ENCODE results near the gene LDLRAP1. TPM values are rescaled to one million over a fixed set of nuclear protein-coding genes. Genes with fewer than 3 reads are reported as not detected.

LDLRAP1 gene
- total RNA-seq, 1 experiment from 2014 or later = 29.2 TPM

DNA sequence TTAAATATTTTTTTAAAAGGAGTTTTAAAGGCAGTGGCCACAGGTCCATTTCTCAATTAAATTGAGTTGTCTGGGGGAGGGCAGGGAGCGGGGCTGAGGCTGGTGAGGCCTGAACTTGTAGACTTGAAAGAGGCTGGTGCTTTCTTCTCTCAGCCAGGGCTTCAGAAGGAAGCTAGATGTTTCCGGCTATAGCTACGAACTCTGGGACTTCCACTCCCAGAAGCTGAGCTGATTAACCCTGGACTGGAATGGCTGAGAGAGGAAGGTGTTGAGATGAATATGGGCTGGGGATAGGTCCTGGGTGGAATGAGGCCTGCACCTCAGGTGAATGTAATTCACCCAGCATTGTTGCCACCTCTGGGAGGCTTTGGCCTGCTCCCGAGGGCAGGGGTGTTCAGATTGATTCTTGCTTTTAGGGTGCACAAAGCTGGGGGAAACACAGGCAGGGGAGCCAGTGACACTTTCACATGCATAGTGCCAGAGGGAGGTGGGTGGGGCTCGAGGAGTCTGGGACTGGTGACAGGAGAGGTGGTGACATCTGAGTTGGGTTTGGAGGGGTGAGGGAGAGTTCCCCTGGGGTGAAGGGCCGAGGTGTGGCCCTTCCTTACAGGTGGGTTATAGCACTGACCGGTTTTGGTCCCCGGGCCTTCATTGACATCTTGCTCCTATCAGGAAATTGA, 18.2 kb downstream of the LDLRAP1 start:
- Histone ChIP-seq H3K4me2 (no peak overlapping the region), H4K20me1 (ENCODE audit: insufficient read depth) (no peaks in the 10 kb centered on the region), H3K9me3 (ENCODE audit: insufficient read depth, low read depth) (no peaks in the 10 kb centered on the region), H3K27me3 (ENCODE audit: insufficient read depth, low read depth) (no peaks in the 10 kb centered on the region), H2AFZ (no peak overlapping the region), H3K9me2 (ENCODE audit: insufficient read depth) (no peaks in the 10 kb centered on the region), H3K79me2 (ENCODE audit: low read depth) (no peaks in the 10 kb centered on the region), H3K36me3 (ENCODE audit: low read depth) (no peaks in the 10 kb centered on the region), H3K4me3 (no peak overlapping the region), H3F3A (ENCODE audit: insufficient read depth, low read depth) (0 out of 2 replicates have a peak, but pooled peaks cover 5% of the 10 kb centered on the region), H3K4me1 (replicated peaks; ENCODE audit: insufficient read depth) (peaks cover 25% of the 10 kb centered on the region), H3K27ac (no peak overlapping the region)
- TF ChIP-seq, protein P1, sequence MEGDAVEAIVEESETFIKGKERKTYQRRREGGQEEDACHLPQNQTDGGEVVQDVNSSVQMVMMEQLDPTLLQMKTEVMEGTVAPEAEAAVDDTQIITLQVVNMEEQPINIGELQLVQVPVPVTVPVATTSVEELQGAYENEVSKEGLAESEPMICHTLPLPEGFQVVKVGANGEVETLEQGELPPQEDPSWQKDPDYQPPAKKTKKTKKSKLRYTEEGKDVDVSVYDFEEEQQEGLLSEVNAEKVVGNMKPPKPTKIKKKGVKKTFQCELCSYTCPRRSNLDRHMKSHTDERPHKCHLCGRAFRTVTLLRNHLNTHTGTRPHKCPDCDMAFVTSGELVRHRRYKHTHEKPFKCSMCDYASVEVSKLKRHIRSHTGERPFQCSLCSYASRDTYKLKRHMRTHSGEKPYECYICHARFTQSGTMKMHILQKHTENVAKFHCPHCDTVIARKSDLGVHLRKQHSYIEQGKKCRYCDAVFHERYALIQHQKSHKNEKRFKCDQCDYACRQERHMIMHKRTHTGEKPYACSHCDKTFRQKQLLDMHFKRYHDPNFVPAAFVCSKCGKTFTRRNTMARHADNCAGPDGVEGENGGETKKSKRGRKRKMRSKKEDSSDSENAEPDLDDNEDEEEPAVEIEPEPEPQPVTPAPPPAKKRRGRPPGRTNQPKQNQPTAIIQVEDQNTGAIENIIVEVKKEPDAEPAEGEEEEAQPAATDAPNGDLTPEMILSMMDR (conservative IDR thresholded peaks at IDR 0.05) = no peak
- TF ChIP-seq EZH2 (IDR thresholded peaks at IDR 0.05; ENCODE audit: low read depth) = no peak
- BruUV-seq (replicated peaks) = no TSS peak
- intact Hi-C loops (cut with micrococcal nuclease; ENCODE audit: unreplicated experiment) = no loop called here
- ChIA-PET POLR2A (ENCODE audit: unreplicated experiment) (no interaction called here), CTCF (no interaction called here)
- DNase-seq = no peak

DNA sequence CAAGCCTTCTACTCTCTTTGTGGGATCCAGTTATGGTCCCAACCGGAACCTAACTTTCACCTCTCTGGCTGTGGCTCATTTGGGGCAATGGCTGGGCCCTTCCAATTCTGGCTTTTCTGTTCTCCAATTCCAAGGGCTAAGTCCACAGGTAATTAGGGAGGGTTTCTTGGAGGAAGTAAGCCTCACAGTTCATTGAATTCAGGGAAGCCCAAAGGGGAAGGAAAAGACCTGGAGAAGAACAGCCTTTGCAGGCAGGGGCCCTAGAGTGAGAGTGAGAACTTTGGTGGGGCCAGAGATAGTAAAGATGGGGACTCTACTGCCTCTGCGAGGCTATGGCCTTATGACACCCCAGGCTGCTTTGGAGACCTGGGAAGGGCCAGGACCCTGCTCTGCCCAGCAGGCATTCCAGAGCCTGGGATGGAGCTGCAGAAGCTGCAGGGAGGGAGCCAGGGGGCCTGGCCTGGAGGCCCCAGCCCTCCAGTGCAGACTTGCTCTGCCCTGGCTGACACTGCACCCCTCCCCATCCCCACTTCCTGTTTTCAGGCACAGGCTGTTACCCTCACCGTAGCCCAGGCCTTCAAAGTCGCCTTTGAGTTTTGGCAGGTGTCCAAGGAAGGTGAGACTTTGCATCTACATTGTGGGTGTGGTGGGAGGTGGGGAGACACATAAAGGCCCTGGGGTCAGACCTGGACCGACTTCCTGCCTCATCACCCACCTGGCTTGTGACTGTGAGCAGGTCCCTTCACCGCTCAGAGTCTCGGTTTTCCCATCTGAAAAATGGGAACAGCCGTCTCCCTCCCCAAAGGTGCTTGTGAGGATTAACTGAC, 18.9 kb downstream of the LDLRAP1 start:
- H3K36me3 ChIP-seq (ENCODE audit: low read depth) = no peaks in the 10 kb centered on the region
- DNase-seq = peak; percentile 37 to 72
- peak overlapping the region; percentile 10; the same call in 1 of the 2 replicates for H3K4me2 ChIP-seq
- CTCF ChIA-PET = no interaction called here
- H3K9me3 ChIP-seq (ENCODE audit: insufficient read depth, low read depth) = no peaks in the 10 kb centered on the region
- peaks cover 1% of the 10 kb centered on the region for H3F3A ChIP-seq (ENCODE audit: insufficient read depth, low read depth)
- peaks cover 25% of the 10 kb centered on the region for H3K4me1 ChIP-seq (replicated peaks; ENCODE audit: insufficient read depth)
- H4K20me1 ChIP-seq (ENCODE audit: insufficient read depth) = no peaks in the 10 kb centered on the region
- no peak overlapping the region for H3K4me3 ChIP-seq
- H3K27me3 ChIP-seq (ENCODE audit: insufficient read depth, low read depth) = no peaks in the 10 kb centered on the region
- intact Hi-C loops (cut with micrococcal nuclease; ENCODE audit: unreplicated experiment) = no loop called here
- TF ChIP-seq, protein P1 (conservative IDR thresholded peaks at IDR 0.05) = no peak
- TF ChIP-seq EZH2 (IDR thresholded peaks at IDR 0.05; ENCODE audit: low read depth) = no peak
- POLR2A ChIA-PET (ENCODE audit: unreplicated experiment) = no interaction called here
- no peak overlapping the region for H3K27ac ChIP-seq
- no peaks in the 10 kb centered on the region for H3K9me2 ChIP-seq (ENCODE audit: insufficient read depth)
- no peaks in the 10 kb centered on the region for H3K79me2 ChIP-seq (ENCODE audit: low read depth)
- H2AFZ ChIP-seq = no peak overlapping the region
- no TSS peak for BruUV-seq (replicated peaks)

DNA sequence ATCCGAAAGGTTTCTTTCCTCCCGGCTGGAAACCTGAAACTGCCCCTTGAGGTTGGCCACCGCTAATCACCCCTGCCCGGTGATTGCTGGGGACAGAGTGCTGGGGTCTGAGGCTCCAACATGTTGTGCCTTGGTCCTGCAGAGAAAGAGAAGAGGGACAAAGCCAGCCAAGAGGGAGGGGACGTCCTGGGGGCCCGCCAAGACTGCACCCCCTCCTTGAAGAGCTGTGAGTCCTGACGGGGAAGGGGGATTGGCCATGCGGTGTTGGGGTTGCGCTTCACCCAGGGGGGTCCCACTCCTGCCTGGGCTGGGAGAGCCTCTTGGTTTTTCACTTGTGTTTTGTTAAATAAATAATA, 19.5 kb downstream of the LDLRAP1 start:
- no peak for DNase-seq
- TF ChIP-seq, protein P1 (conservative IDR thresholded peaks at IDR 0.05) = no peak
- TF ChIP-seq EZH2 (IDR thresholded peaks at IDR 0.05; ENCODE audit: low read depth) = no peak
- Histone ChIP-seq H3K9me2 (ENCODE audit: insufficient read depth) (no peaks in the 10 kb centered on the region), H3K27me3 (ENCODE audit: insufficient read depth, low read depth) (no peaks in the 10 kb centered on the region), H3K4me3 (no peak overlapping the region), H3K9me3 (ENCODE audit: insufficient read depth, low read depth) (no peaks in the 10 kb centered on the region), H2AFZ (no peak overlapping the region), H4K20me1 (ENCODE audit: insufficient read depth) (no peaks in the 10 kb centered on the region), H3K79me2 (ENCODE audit: low read depth) (no peaks in the 10 kb centered on the region), H3K4me2 (no peak overlapping the region), H3F3A (ENCODE audit: insufficient read depth, low read depth) (peaks cover 7% of the 10 kb centered on the region), H3K4me1 (replicated peaks; ENCODE audit: insufficient read depth) (peaks cover 31% of the 10 kb centered on the region), H3K36me3 (ENCODE audit: low read depth) (no peaks in the 10 kb centered on the region), H3K27ac (no peak overlapping the region)
- ChIA-PET CTCF (no interaction called here), POLR2A (ENCODE audit: unreplicated experiment) (interaction anchor here (0.6 kb wide), 1 partner anchor 13 kb away, joined by 12 read pairs; no protein-coding TSS in a partner anchor)
- no TSS peak for BruUV-seq (replicated peaks)
- intact Hi-C loops (cut with micrococcal nuclease; ENCODE audit: unreplicated experiment) = no loop called here

Measured in PC-9 (cell line).